H9 (cell line): ENCODE measurements around the gene RNF41. TPM values are rescaled to one million over a fixed set of nuclear protein-coding genes. Genes with fewer than 3 reads are reported as not detected.

Experiments used
- DNase-seq: peaks from one replicate; pipeline ENCODE4 v3.0.0-alpha.2; 2017
- H2AFZ ChIP-seq: one replicate; pipeline ENCODE4 v1.6.1; 2013; ENCODE audit warnings: mild to moderate bottlenecking, low read length, control low read depth, moderate library complexity
- H2AK5ac ChIP-seq: 2 replicates; pipeline ENCODE4 v1.6.1; 2013; ENCODE audit warnings: low read length, control low read depth, mixed read lengths; ENCODE audit not compliant: insufficient read length
- H2BK120ac ChIP-seq: one replicate; pipeline ENCODE4 v1.6.1; 2013; ENCODE audit warnings: low read depth, mild to moderate bottlenecking, low read length, control low read depth, inconsistent platforms; ENCODE audit not compliant: poor library complexity, severe bottlenecking
- H2BK12ac ChIP-seq: 2 replicates; pipeline ENCODE4 v1.6.1; 2013; ENCODE audit warnings: low read length, control low read depth, mixed read lengths, low read depth; ENCODE audit not compliant: insufficient read length
- H2BK15ac ChIP-seq: 2 replicates; pipeline ENCODE4 v1.6.1; 2013; ENCODE audit warnings: low read depth, low read length, control low read depth
- H2BK20ac ChIP-seq: one replicate; pipeline ENCODE4 v1.6.1; 2013; ENCODE audit warnings: low read depth, mild to moderate bottlenecking, low read length, control low read depth, inconsistent platforms; ENCODE audit not compliant: poor library complexity, severe bottlenecking
- H2BK5ac ChIP-seq: 2 replicates; pipeline ENCODE4 v1.6.1; 2013; ENCODE audit warnings: low read length, control low read depth, mixed read lengths; ENCODE audit not compliant: insufficient read length
- H3K14ac ChIP-seq: 2 replicates; pipeline ENCODE4 v1.6.1; 2013; ENCODE audit warnings: low read length, control low read depth; ENCODE audit not compliant: insufficient read depth
- H3K18ac ChIP-seq: 2 replicates; pipeline ENCODE4 v1.6.1; 2013; ENCODE audit warnings: low read depth, mild to moderate bottlenecking, mixed read lengths, low read length, control low read depth; ENCODE audit not compliant: insufficient read length
- H3K23ac ChIP-seq: 2 replicates; pipeline ENCODE4 v1.6.1; 2013; ENCODE audit warnings: low read length, control low read depth, mixed read lengths, low read depth; ENCODE audit not compliant: insufficient read length
- H3K23me2 ChIP-seq: 2 replicates; pipeline ENCODE4 v1.6.1; 2013; ENCODE audit warnings: low read depth, mild to moderate bottlenecking, mixed read lengths, low read length, control low read depth; ENCODE audit not compliant: insufficient read length, poor library complexity, severe bottlenecking
- H3K27ac ChIP-seq: 2 replicates; pipeline ENCODE4 v1.5.1; 2013; ENCODE audit warnings: low read length, control low read depth, mixed read lengths, low read depth; ENCODE audit not compliant: insufficient read length
- H3K27me3 ChIP-seq: 2 replicates; pipeline ENCODE4 v1.6.1; 2013; ENCODE audit warnings: low read length, control low read depth, inconsistent platforms; ENCODE audit not compliant: insufficient read depth
- H3K4ac ChIP-seq: 2 replicates; pipeline ENCODE4 v1.6.1; 2013; ENCODE audit warnings: low read depth, mild to moderate bottlenecking, control low read depth, inconsistent platforms, low read length, moderate library complexity
- H3K4me1 ChIP-seq: 2 replicates; pipeline ENCODE4 v1.6.1; 2013; ENCODE audit warnings: low read length, control low read depth, inconsistent platforms; ENCODE audit not compliant: insufficient read depth
- H3K4me2 ChIP-seq: 2 replicates; pipeline ENCODE4 v1.6.1; 2013; ENCODE audit warnings: low read length, control low read depth, mixed read lengths; ENCODE audit not compliant: insufficient read length, insufficient read depth
- H3K56ac ChIP-seq: 2 replicates; pipeline ENCODE4 v1.6.1; 2013; ENCODE audit warnings: low read depth, mild to moderate bottlenecking, mixed read lengths, low read length, control low read depth; ENCODE audit not compliant: insufficient read length
- H3K79me1 ChIP-seq: 2 replicates; pipeline ENCODE4 v1.6.1; 2013; ENCODE audit warnings: low read depth, mild to moderate bottlenecking, moderate library complexity, low read length, control low read depth, inconsistent platforms; ENCODE audit not compliant: insufficient read depth, poor library complexity, severe bottlenecking
- H3K79me2 ChIP-seq: 2 replicates; pipeline ENCODE4 v1.6.1; 2013; ENCODE audit warnings: low read length, control low read depth, inconsistent platforms; ENCODE audit not compliant: insufficient read depth
- H3K9ac ChIP-seq: 2 replicates; pipeline ENCODE4 v1.6.1; 2013; ENCODE audit warnings: low read length, control low read depth, mixed read lengths; ENCODE audit not compliant: insufficient read length; ENCODE audit errors: extremely low read depth
- H3K9me3 ChIP-seq: one replicate; pipeline ENCODE4 v1.6.1; 2013; ENCODE audit warnings: low read depth, low read length, inconsistent platforms; ENCODE audit not compliant: control insufficient read depth
- H3T11ph ChIP-seq: one replicate; pipeline ENCODE4 v1.6.1; 2013; ENCODE audit warnings: mild to moderate bottlenecking, low read length, control low read depth, inconsistent platforms
- H4K20me1 ChIP-seq: one replicate; pipeline ENCODE4 v1.6.1; 2013; ENCODE audit not compliant: control insufficient read depth, insufficient read length, insufficient read depth
- H4K5ac ChIP-seq: 2 replicates; pipeline ENCODE4 v1.6.1; 2013; ENCODE audit warnings: low read depth, mild to moderate bottlenecking, mixed read lengths, low read length, control low read depth; ENCODE audit not compliant: insufficient read length
- H4K8ac ChIP-seq: replicated peaks from 2 replicates; pipeline ENCODE4 v1.6.1; 2013; ENCODE audit warnings: low read length, control low read depth, mixed read lengths, low read depth; ENCODE audit not compliant: insufficient read length
- H4K91ac ChIP-seq: 2 replicates; pipeline ENCODE4 v1.6.1; 2013; ENCODE audit warnings: low read depth, mild to moderate bottlenecking, moderate library complexity, mixed read lengths, low read length, control low read depth; ENCODE audit not compliant: insufficient read length
- H3K27ac Mint-ChIP-seq, 3 experiments: 2 replicates in 2 of 3; 3 replicates in 1 of 3; pipeline ENCODE4 v1.8.0; 2020 to 2021; ENCODE audit warnings: mixed read lengths in 3 of 3, mild to moderate bottlenecking in 1 of 3, moderate library complexity in 1 of 3
- H3K27me3 Mint-ChIP-seq: 2 replicates; pipeline ENCODE4 v1.8.0; 2021; ENCODE audit warnings: low read depth, mild to moderate bottlenecking, moderate library complexity, mixed read lengths
- H3K36me3 Mint-ChIP-seq, 3 experiments: 2 replicates in 2 of 3; 3 replicates in 1 of 3; pipeline ENCODE4 v1.8.0; 2020 to 2021; ENCODE audit warnings: low read depth in 3 of 3, mixed read lengths in 3 of 3; ENCODE audit not compliant: insufficient read depth in 1 of 3
- H3K4me1 Mint-ChIP-seq, 2 experiments: 2 replicates each; pipeline ENCODE4 v1.8.0; 2020; ENCODE audit warnings: mixed read lengths in 2 of 2
- H3K4me3 Mint-ChIP-seq, 2 experiments: 2 replicates in 1 of 2; 3 replicates in 1 of 2; pipeline ENCODE4 v1.8.0; 2020 to 2021; ENCODE audit warnings: mild to moderate bottlenecking in 2 of 2, mixed read lengths in 2 of 2, moderate library complexity in 1 of 2
- H3K9me3 Mint-ChIP-seq, 2 experiments: 2 replicates in 1 of 2; 3 replicates in 1 of 2; pipeline ENCODE4 v1.8.0; 2020; ENCODE audit warnings: mild to moderate bottlenecking in 2 of 2, mixed read lengths in 2 of 2, moderate library complexity in 1 of 2
- CTCF ChIP-seq: fragments of 200-600 bp; sonication (generic); conservative IDR thresholded peaks from 3 replicates; pipeline ENCODE4 v1.8.0; 2021; ENCODE audit warnings: antibody characterized with exemption, mild to moderate bottlenecking
- WGBS: extraction: QIAGEN DNeasy Blood & Tissue Kit; methylation state at CpG from one replicate; pipeline ENCODE4 v1.1.7; 2013; ENCODE audit warnings: missing lambda C conversion rate, low lambda C conversion rate, mixed read lengths; ENCODE audit not compliant: insufficient read length; ENCODE audit errors: extremely low coverage; 5-methylcytosine and 5-hydroxymethylcytosine counted together
- total RNA-seq: library from RNA; stranded (reverse); gene quantifications from 2 replicates; pipeline ENCODE4 v1.2.1, GENCODE V29; 2021

RNF41 gene
- total RNA-seq, 1 experiment from 2014 or later, result 60.8 TPM

GRCh38 chr12:56256326-56256960 lies 34.7 kb upstream of the RNF41 start:
- H4K8ac ChIP-seq, result no peak overlapping the region
- no peak overlapping the region for H2BK120ac ChIP-seq
- no peaks in the 10 kb centered on the region for H4K20me1 ChIP-seq
- no peaks in the 10 kb centered on the region for H3K79me1 ChIP-seq
- no peak overlapping the region for H3K56ac ChIP-seq
- Mint-ChIP-seq H3K27me3 (peaks cover 2% of the 10 kb centered on the region; the same call in 1 of the 2 replicates), H3K36me3 (peaks cover 38 to 53% (median 52%) of the 10 kb centered on the region in 3 experiments; a peak in 6 of 7 replicates), H3K4me3 (peak overlapping the region; percentile 93 to 97), H3K4me1 (peaks cover 20% of the 10 kb centered on the region in 2 experiments), H3K9me3 (no peaks in the 10 kb centered on the region; a peak in 1 of 5 replicates), H3K27ac (peak overlapping the region in 2 of 3 experiments; percentile 24 to 82; a peak in 5 of 7 replicates)
- H4K5ac ChIP-seq, result no peak overlapping the region
- H3K9ac ChIP-seq, result no peak overlapping the region
- WGBS, result no CpG with 5 or more reads among the region's 4 CpGs
- no peak overlapping the region for H3K4ac ChIP-seq
- H3K27ac ChIP-seq, result no peak overlapping the region
- no peaks in the 10 kb centered on the region for H3K27me3 ChIP-seq
- no peak overlapping the region for H2AK5ac ChIP-seq
- peak; percentile 33 for DNase-seq
- no peak overlapping the region for H2BK20ac ChIP-seq
- H3K9me3 ChIP-seq, result no peaks in the 10 kb centered on the region
- H2AFZ ChIP-seq, result no peak overlapping the region
- no peaks in the 10 kb centered on the region for H3K79me2 ChIP-seq
- H3K14ac ChIP-seq, result no peak overlapping the region
- H3K4me1 ChIP-seq, result no peaks in the 10 kb centered on the region
- no peak overlapping the region for H2BK5ac ChIP-seq
- peak; percentile 39; the same call in 2 of the 3 replicates for TF ChIP-seq CTCF
- H4K91ac ChIP-seq, result no peak overlapping the region
- H2BK12ac ChIP-seq, result no peak overlapping the region
- H3K4me2 ChIP-seq, result peak overlapping the region; percentile 93
- H3K23ac ChIP-seq, result no peak overlapping the region
- no peak overlapping the region for H3K18ac ChIP-seq
- no peaks in the 10 kb centered on the region for H3K23me2 ChIP-seq
- no peak overlapping the region for H2BK15ac ChIP-seq
- H3T11ph ChIP-seq, result no peak overlapping the region
